Measurements from ENCODE around the gene SLIT3.
"Not testable (repeated sequence)": the region's sequence is repeated elsewhere in the genome, so short reads cannot be mapped to it uniquely, and the experiment has no call there.

Gene SLIT3

GRCh38 chr5:169219351-169219750 lies 81.6 kb downstream of the SLIT3 start:
- no peak for DNase-seq (ENCODE audit: low read depth, low spot score)

- no peak for DNase-seq (ENCODE audit: low read depth, low spot score)
Observed at GRCh38 chr5:169218861-169219260, 82.1 kb downstream of the SLIT3 start.

DNA sequence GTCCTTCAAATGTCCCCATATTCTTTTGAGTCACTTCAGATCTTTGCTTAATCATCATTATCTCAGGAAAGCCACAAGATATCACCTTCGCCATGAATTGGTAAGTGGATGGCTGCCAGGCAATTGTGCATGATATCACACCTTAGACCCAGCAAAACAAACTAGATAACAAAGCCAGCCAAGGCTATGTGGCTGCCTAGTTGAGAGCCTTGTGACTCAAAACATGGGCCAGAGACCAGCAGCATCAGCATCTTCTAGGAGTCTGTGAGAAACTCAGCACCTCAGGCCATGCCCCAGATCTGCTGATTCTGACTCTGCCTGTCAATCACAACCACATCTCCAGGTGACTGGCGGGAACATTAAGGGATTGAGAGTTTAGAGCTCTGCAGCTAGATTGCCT lies 82.8 kb downstream of the SLIT3 start:
- DNase-seq (ENCODE audit: low read depth, low spot score): no peak

DNA sequence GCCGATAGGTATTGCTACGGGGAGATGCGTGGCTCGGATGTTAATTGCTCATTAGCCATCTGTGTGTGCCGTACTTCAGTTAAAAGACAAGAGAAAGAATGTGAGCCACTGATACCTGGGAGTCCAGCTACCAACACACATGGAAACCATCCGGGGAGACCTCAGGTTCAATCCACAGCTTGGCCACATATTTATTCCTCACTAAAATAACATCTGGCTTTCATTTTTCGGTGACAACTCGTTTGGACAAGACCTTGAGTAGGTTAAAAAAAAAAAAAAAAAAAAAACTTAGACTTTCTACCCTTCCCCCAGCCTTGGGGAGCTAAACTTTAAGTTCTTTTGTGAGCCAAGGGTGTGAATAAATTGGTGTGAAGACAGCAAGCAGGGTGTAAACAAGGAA lies 84.1 kb downstream of the SLIT3 start:
- DNase-seq (ENCODE audit: low read depth, low spot score): no peak

DNA sequence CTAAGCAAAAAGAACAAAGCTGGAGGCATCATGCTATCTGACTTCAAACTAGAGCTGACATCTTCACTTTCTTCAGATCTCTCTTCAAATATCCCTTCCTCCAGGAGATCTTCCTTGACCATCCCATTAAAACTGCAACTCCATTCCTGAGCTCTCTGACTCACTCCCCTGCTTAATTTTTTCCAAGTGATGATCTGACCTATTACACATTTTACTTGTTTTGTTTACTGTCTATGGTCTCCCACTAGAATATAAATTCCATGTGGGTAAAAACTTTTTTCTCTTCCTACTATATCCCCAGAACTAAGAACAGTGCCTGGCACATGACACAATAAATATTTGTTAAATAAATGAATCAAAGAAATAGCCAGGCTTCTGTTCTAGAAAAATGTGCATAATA lies 87.5 kb downstream of the SLIT3 start:
- DNase-seq (ENCODE audit: low read depth, low spot score): no peak

DNA sequence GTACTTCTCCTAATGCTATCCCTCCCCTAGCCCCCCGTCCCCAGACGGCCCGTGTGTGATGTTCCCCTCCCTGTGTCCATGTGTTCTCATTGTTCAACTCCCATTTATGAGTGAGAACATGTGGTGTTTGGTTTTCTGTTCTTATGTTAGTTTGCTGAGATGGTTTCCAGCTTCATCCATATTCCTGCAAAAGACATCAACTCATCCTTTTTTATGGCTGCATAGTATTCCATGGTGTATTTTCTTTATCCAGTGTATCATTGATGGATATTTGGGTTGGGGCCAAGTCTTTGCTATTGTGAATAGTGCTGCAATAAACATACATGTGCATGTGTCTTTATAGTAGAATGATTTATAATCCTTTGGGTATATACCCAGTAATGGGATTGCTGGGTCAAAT lies 89.2 kb downstream of the SLIT3 start:
- not testable (repeated sequence) for DNase-seq (ENCODE audit: low read depth, low spot score)

GRCh38 chr5:169204788-169205400 lies 96.0 kb downstream of the SLIT3 start:
- no peak for DNase-seq (ENCODE audit: low read depth, low spot score)

- DNase-seq (ENCODE audit: low read depth, low spot score): no peak
Observed at GRCh38 chr5:169202969-169203368, 98.0 kb downstream of the SLIT3 start.

GRCh38 chr5:169201597-169201996 lies 99.3 kb downstream of the SLIT3 start:
- DNase-seq (ENCODE audit: low read depth, low spot score): no peak

DNA sequence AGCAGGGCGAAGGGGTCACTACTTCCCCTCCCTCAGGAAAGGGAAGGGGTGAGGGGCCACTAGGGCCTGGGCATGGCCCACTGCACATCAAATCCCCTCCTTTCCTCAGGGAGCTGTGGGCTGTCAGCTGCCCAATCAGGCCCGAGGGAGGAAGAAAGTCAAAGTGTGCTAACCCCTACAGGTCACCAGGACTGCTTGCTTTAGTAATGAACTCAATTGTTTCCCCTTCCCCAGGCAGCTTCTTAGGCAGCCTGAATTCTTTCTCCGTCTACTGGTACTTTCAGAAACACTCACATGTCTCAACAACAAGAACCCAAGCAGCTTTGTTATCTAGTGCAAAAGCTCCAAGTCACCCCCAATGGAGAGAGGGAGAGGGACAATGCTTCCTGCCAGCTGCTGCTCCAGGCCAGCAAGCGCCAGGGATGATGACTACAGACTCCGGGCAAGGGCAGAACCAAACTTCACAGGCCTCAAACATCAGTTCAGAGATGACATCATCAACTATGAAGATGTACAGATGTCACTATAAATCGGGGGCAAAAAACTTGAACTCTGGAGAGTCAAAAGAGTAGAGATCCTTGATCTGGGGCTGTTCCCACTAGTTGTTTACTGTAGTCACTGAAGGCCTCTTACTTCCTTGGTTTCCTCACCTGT lies 100.7 kb downstream of the SLIT3 start:
- no peak for DNase-seq (ENCODE audit: low read depth, low spot score)

- DNase-seq (ENCODE audit: low read depth, low spot score): no peak
Observed at GRCh38 chr5:169197343-169197742, 103.6 kb downstream of the SLIT3 start.

GRCh38 chr5:169196059-169196458 lies 104.9 kb downstream of the SLIT3 start:
- no peak for DNase-seq (ENCODE audit: low read depth, low spot score)

DNA sequence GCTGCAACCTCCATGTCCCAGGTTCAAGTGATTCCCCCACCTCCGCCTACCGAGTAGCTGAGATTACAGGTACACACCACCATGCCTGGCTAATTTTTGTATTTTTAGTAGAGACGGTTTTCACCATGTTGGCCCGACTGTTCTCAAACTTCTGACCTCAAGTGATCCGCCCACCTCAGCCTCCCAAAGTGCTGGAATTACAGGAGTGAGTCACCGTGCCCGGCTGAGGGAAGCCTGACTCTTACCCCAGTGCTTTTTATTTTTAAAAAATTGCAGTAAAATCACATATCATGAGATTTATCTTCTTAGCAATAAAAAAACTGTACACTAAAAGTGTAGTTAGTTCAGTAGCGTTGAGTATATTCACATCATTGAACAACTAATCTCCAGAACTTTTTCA lies 105.3 kb downstream of the SLIT3 start:
- no peak for DNase-seq (ENCODE audit: low read depth, low spot score)

GRCh38 chr5:169192536-169192935 lies 108.4 kb downstream of the SLIT3 start:
- no peak for DNase-seq (ENCODE audit: low read depth, low spot score)

- no peak for DNase-seq (ENCODE audit: low read depth, low spot score)
Observed at GRCh38 chr5:169190849-169191248, 110.1 kb downstream of the SLIT3 start.

DNA sequence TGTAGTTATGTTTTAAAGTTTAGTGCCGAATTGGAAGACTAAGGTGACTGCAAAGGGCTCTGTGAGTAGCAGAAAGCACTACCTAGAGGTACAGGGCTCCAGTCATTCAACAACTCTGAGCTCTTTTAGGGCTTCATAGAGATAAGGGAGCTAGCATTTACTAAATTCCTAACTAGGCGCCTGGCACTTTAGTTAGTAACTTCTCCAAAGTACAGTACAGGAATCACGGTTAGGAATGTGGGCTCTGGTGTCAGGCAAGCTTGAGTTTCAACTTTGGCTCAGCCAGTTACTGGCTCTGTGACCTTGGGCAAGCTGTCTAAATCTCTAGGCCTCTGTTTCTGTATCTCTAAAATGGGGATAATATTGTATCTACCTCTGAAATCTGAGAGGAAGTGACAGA lies 115.3 kb downstream of the SLIT3 start:
- no peak for DNase-seq (ENCODE audit: low read depth, low spot score)

GRCh38 chr5:169183576-169183975 lies 117.4 kb downstream of the SLIT3 start:
- no peak for DNase-seq (ENCODE audit: low read depth, low spot score)

GRCh38 chr5:169182797-169183196 lies 118.1 kb downstream of the SLIT3 start:
- no peak for DNase-seq (ENCODE audit: low read depth, low spot score)

- DNase-seq (ENCODE audit: low read depth, low spot score): no peak
Observed at GRCh38 chr5:169181814-169182213, 119.1 kb downstream of the SLIT3 start.

DNA sequence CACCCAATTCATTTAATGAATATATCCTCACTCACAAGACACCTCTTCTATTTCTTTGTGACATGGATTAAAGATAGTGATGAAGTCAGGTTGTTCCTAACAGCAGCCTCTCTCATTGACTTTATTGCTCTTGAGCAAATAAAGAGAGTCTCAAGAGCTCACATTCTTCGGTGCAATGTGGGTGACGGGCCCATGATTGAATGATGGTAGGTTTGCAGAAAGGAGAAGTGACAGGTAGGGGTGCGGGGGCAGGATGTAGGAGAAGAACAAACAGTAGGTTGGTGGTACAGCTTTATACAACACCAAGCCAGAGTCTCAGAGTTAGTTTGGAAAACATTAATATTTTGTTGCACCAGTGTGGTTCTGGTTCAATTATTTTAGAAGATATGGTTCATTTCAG lies 122.2 kb downstream of the SLIT3 start:
- DNase-seq (ENCODE audit: low read depth, low spot score): no peak

DNA sequence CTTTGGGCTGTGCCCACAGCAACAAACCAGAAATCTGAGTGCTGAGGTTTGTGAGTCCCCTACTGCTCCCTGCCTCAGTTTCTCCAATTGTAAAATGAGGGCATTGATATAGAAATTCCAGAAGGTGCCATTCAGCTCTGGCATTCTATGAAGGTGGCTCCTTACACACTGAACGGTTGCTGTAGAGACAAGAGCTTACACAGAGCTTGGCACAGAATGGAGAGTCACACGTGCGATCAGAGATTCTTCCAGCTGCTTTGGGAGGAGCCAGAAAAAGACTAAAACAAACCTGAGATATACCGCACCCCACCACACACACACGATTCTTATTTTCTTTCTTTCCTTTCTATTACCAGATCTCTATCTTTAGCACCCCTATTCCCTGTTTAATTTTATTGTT lies 122.7 kb downstream of the SLIT3 start:
- DNase-seq (ENCODE audit: low read depth, low spot score): no peak

DNA sequence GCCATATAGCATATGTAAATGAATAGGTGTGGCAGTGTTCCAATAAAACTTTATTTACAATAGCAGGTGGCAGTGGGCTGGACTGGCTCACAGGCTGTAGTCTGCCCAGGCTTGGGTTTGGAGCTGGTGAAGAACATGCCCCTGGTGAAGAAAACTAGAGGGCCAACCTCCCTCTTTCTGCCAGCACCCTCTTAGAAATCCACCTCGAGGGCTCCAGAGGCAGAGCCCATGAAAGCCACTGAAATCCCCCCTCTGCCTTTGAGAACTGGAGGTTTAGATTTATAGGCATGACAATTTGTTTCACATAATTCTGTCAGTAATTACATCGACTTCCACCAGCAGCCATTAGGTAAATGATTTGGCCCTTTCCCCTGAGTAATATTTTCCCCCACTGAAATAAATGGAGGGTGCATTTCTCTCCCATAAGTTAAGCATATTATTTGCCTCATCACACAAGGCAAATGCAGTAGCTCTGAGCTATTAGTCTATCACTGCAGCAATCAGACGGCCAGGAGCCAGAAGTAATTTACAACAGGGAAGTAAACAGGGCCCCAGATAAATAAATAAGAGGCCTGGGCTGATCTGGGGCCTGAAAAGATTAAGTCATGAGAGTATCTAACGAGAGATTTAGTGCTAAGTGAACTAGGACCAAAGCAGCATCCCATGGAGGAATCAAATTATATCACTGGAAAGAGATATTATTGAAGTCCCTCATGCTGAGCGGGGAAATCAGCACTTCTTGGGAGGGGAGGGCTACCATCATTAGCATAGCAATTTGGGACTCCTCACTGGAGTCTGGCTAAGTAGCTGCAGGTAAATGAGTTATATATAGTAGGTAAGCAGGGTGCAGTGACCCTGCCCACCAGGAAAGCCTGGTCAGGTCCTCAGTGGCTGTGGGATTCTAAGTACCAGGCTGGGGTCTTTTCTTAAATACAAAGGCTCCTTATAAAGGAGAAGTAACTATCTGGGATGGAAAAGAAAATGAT lies 123.9 kb downstream of the SLIT3 start:
- no peak for DNase-seq (ENCODE audit: low read depth, low spot score)

DNA sequence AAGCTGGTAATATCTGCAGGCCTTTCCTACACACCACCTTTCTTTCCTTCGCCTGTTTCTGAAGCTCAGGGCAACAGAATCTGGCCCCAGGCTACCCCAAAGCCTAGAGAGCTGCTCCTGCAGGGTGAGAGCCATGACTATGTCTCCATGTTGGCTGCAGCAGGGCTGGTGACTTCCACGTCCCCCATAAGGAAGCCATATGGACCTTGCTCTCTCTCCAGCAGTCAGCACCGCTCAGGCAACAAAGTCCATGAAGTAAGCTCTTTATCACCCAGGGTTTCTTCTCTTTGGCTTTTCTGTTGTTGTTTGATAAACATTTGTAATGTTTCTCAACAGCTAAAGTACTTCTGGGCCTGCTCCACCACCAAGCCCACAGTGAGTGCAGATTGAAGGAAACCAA lies 125.2 kb downstream of the SLIT3 start:
- DNase-seq (ENCODE audit: low read depth, low spot score): no peak

Data from iPS DF 19.7 (cell line).